ENCODE results near the gene FMNL3. TPM values are rescaled to one million over a fixed set of nuclear protein-coding genes. Genes with fewer than 3 reads are reported as not detected.

FMNL3 gene
- total RNA-seq, 6 experiments from 2014 or later, result 2.1 to 4.9 (median 2.9) TPM

DNA sequence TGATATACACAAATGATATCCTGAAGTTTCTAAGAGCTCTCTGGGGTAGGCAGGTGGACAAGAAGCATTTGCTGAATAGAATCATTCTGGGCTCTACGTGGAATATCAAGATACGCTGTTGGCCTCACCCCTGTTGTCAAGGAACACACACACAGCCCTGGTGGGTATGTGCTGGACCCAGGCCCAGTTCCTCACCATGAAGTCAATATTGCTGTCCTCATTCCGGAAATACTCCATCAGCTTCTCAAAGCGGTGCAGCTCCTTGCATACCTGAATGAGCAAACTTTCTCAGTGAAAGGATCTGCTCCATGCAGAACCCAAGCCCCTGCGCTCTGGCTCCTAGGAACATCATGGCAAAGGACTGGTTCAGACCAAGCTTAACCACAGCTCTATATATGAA, 52.5 kb downstream of the FMNL3 start:
- Histone ChIP-seq H3K36me3 (no peaks in the 10 kb centered on the region), H3K4me3 (no peak overlapping the region), H3K9me3 (no peaks in the 10 kb centered on the region), H3K4me1 (no peaks in the 10 kb centered on the region), H3K27ac (no peak overlapping the region), H3K27me3 (no peaks in the 10 kb centered on the region)
- intact Hi-C loops (cut with DNase I), result no loop called here
- ATAC-seq (no peak), DNase-seq (no peak)
- no CpG with 5 or more reads among the region's 5 CpGs for WGBS (ENCODE audit: insufficient coverage, low coverage, low lambda C conversion rate, missing lambda C conversion rate)
- TF ChIP-seq, protein P1, sequence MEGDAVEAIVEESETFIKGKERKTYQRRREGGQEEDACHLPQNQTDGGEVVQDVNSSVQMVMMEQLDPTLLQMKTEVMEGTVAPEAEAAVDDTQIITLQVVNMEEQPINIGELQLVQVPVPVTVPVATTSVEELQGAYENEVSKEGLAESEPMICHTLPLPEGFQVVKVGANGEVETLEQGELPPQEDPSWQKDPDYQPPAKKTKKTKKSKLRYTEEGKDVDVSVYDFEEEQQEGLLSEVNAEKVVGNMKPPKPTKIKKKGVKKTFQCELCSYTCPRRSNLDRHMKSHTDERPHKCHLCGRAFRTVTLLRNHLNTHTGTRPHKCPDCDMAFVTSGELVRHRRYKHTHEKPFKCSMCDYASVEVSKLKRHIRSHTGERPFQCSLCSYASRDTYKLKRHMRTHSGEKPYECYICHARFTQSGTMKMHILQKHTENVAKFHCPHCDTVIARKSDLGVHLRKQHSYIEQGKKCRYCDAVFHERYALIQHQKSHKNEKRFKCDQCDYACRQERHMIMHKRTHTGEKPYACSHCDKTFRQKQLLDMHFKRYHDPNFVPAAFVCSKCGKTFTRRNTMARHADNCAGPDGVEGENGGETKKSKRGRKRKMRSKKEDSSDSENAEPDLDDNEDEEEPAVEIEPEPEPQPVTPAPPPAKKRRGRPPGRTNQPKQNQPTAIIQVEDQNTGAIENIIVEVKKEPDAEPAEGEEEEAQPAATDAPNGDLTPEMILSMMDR (IDR thresholded peaks at IDR 0.05), result no peak
- no peak for TF ChIP-seq POLR2A (IDR thresholded peaks at IDR 0.05)

GRCh38 chr12:49652921-49653520, 54.2 kb downstream of the FMNL3 start:
- WGBS (ENCODE audit: insufficient coverage, low coverage, low lambda C conversion rate, missing lambda C conversion rate), result 78% methylated on average over 3 of the region's 4 CpGs
- no peak overlapping the region for H3K27ac ChIP-seq
- H3K9me3 ChIP-seq, result no peaks in the 10 kb centered on the region
- H3K4me3 ChIP-seq, result no peak overlapping the region
- TF ChIP-seq, protein P1 (IDR thresholded peaks at IDR 0.05), result no peak
- TF ChIP-seq POLR2A (IDR thresholded peaks at IDR 0.05), result no peak
- intact Hi-C loops (cut with DNase I), result no loop called here
- ATAC-seq (no peak), DNase-seq (no peak)
- no peaks in the 10 kb centered on the region for H3K27me3 ChIP-seq
- no peaks in the 10 kb centered on the region for H3K4me1 ChIP-seq
- peaks cover 0 to 3% (median 0%) of the 10 kb centered on the region in 4 donors for H3K36me3 ChIP-seq

GRCh38 chr12:49651855-49652254, 55.4 kb downstream of the FMNL3 start:
- Histone ChIP-seq H3K4me3 (no peak overlapping the region), H3K9me3 (no peaks in the 10 kb centered on the region), H3K27me3 (no peaks in the 10 kb centered on the region), H3K4me1 (no peaks in the 10 kb centered on the region), H3K36me3 (peaks cover 0 to 3% (median 0%) of the 10 kb centered on the region in 4 donors), H3K27ac (no peak overlapping the region)
- WGBS (ENCODE audit: insufficient coverage, low coverage, low lambda C conversion rate, missing lambda C conversion rate), result 70% methylated on average over 7 of the region's 8 CpGs
- ATAC-seq (no peak), DNase-seq (no peak)
- intact Hi-C loops (cut with DNase I), result no loop called here
- no peak for TF ChIP-seq POLR2A (IDR thresholded peaks at IDR 0.05)
- TF ChIP-seq, protein P1 (IDR thresholded peaks at IDR 0.05), result no peak

- no peak overlapping the region for H3K4me3 ChIP-seq
- H3K27ac ChIP-seq, result no peak overlapping the region
- H3K9me3 ChIP-seq, result no peaks in the 10 kb centered on the region
- TF ChIP-seq, protein P1 (IDR thresholded peaks at IDR 0.05), result no peak
- TF ChIP-seq POLR2A (IDR thresholded peaks at IDR 0.05), result no peak
- intact Hi-C loops (cut with DNase I), result no loop called here
- 64% methylated on average over 4 of the region's 5 CpGs for WGBS (ENCODE audit: insufficient coverage, low coverage, low lambda C conversion rate, missing lambda C conversion rate)
- DNase-seq, result no peak
- ATAC-seq, result peak in 1 of 4 donors; percentile 47
- peaks cover 0 to 3% (median under 1%) of the 10 kb centered on the region in 4 donors for H3K36me3 ChIP-seq
- H3K4me1 ChIP-seq, result peaks cover 0 to 8% (median 3%) of the 10 kb centered on the region in 4 donors
- no peaks in the 10 kb centered on the region for H3K27me3 ChIP-seq
Measured at GRCh38 chr12:49649892-49650291, 57.3 kb downstream of the FMNL3 start.

Data from right lobe of liver (tissue), 6 donors.